Keratinocyte (primary cell): ENCODE measurements around the gene ABCA4. TPM values are rescaled to one million over a fixed set of nuclear protein-coding genes. Genes with fewer than 3 reads are reported as not detected.

ENCODE experiments used
- DNase-seq: peaks from one replicate; pipeline ENCODE4 v3.0.0-alpha.2; 2011; ENCODE audit warnings: low read depth, missing footprints, low spot score
- FAIRE-seq: peaks from 2 replicates; lab custom pipeline; 2011; peaks lifted over from hg19 to GRCh38; lab: Jason Lieb, UNC
- H2AFZ ChIP-seq: 2 replicates; pipeline ENCODE4 v1.6.0; 2012; ENCODE audit warnings: low read length, control low read depth, inconsistent platforms; ENCODE audit not compliant: control insufficient read depth
- H3K27ac ChIP-seq: 2 replicates; pipeline ENCODE4 v1.5.1; 2011; ENCODE audit warnings: low read length; ENCODE audit not compliant: control insufficient read depth, insufficient read depth
- H3K27me3 ChIP-seq: 3 replicates; pipeline ENCODE4 v1.6.0; 2011; ENCODE audit warnings: low read length; ENCODE audit not compliant: control insufficient read depth, insufficient read depth; ENCODE audit errors: extremely low read depth
- H3K36me3 ChIP-seq, 2 experiments: 2 replicates in 1 of 2; 3 replicates in 1 of 2; pipeline ENCODE4 v1.5.1; 2011; ENCODE audit warnings: low read length in 2 of 2, mild to moderate bottlenecking in 1 of 2; ENCODE audit not compliant: control insufficient read depth in 2 of 2, insufficient read depth in 2 of 2; ENCODE audit errors: extremely low read depth in 1 of 2
- H3K4me1 ChIP-seq: 3 replicates; pipeline ENCODE4 v1.5.1; 2011; ENCODE audit warnings: low read length; ENCODE audit not compliant: control insufficient read depth, insufficient read depth; ENCODE audit errors: extremely low read depth
- H3K4me2 ChIP-seq: 3 replicates; pipeline ENCODE4 v1.6.0; 2011; ENCODE audit warnings: low read depth, low read length; ENCODE audit not compliant: control insufficient read depth, insufficient read depth; ENCODE audit errors: extremely low read depth
- H3K4me3 ChIP-seq, 3 experiments: fragments of 200-600 bp in 1 of 3; sonication (generic) in 1 of 3; 2 replicates in 2 of 3; 3 replicates in 1 of 3; pipeline ENCODE4 v1.5.1; 2011 to 2016; ENCODE audit warnings: low read length in 3 of 3, mild to moderate bottlenecking in 3 of 3, control low read depth in 2 of 3, inconsistent platforms in 1 of 3, low read depth in 1 of 3, mixed read lengths in 1 of 3, mixed run types in 1 of 3, moderate library complexity in 1 of 3; ENCODE audit not compliant: control insufficient read depth in 2 of 3, insufficient read depth in 2 of 3; ENCODE audit errors: extremely low read depth in 1 of 3
- H3K79me2 ChIP-seq: 2 replicates; pipeline ENCODE4 v1.6.0; 2012; ENCODE audit warnings: low read length; ENCODE audit not compliant: control insufficient read depth, insufficient read depth
- H3K9ac ChIP-seq: 3 replicates; pipeline ENCODE4 v1.6.0; 2011; ENCODE audit warnings: low read length; ENCODE audit not compliant: control insufficient read depth, insufficient read depth; ENCODE audit errors: extremely low read depth
- H3K9me1 ChIP-seq: 3 replicates; pipeline ENCODE4 v1.6.0; 2011; ENCODE audit warnings: low read length; ENCODE audit not compliant: control insufficient read depth, insufficient read depth; ENCODE audit errors: extremely low read depth
- H3K9me3 ChIP-seq: 2 replicates; pipeline ENCODE4 v1.5.1; 2012; ENCODE audit warnings: low read depth, low read length; ENCODE audit not compliant: control insufficient read depth
- H4K20me1 ChIP-seq: 3 replicates; pipeline ENCODE4 v1.6.0; 2011; ENCODE audit warnings: low read length; ENCODE audit not compliant: control insufficient read depth, insufficient read depth; ENCODE audit errors: extremely low read depth
- CTCF ChIP-seq, 3 experiments: IDR thresholded peaks in 1 of 3; conservative IDR thresholded peaks in 1 of 3; optimal IDR thresholded peaks in 1 of 3; 2 replicates in 2 of 3; 3 replicates in 1 of 3; pipeline versions ENCODE3 to v1.5.1; 2011; ENCODE audit warnings: low read length in 3 of 3, mild to moderate bottlenecking in 3 of 3, moderate library complexity in 2 of 3, control low read depth in 1 of 3, inconsistent platforms in 1 of 3; ENCODE audit not compliant: insufficient read depth in 2 of 3; ENCODE audit errors: extremely low read depth in 1 of 3
- EZH2 ChIP-seq: IDR thresholded peaks from one replicate; pipeline ENCODE4 v1.6.1; 2012; ENCODE audit warnings: inconsistent platforms, mild to moderate bottlenecking, low read length, moderate library complexity
- dilution Hi-C: fragments of 300-500 bp; cut with MboI; formaldehyde crosslinking; loops from one replicate; pipeline ENCODE4 v1.7.0; 2020; ENCODE audit warnings: low sequenced_read_pairs; ENCODE audit not compliant: extremely low pct_ligation_motif_present
- polyA plus RNA-seq, 5 experiments: library from polyadenylated mRNA; depleted of rRNA in 3 of 5; stranded (reverse) in 3 of 5; stranded (forward) in 1 of 5; unstranded in 1 of 5; fragments of >200 nt; gene quantifications; 1 replicate in 1 of 5; 2 replicates in 3 of 5; 3 replicates in 1 of 5; pipeline versions ENCODE4 v1.2.1 to v1.2.3, GENCODE V29; 2011 to 2012; ENCODE audit warnings: missing spikeins in 2 of 5, low read depth in 1 of 5, low replicate concordance in 1 of 5

Gene ABCA4
- polyA plus RNA-seq, 1 donor (not counting 4 experiments of a cell fraction or from before 2014, with no cell fraction given) = 0.04 TPM

- H4K20me1 ChIP-seq = no peaks in the 10 kb centered on the region
- FAIRE-seq (no peak), DNase-seq (peak; percentile 13)
- H3K79me2 ChIP-seq = no peaks in the 10 kb centered on the region
- H3K27ac ChIP-seq = no peak overlapping the region
- peaks cover 7% of the 10 kb centered on the region for H3K27me3 ChIP-seq
- no peaks in the 10 kb centered on the region for H3K36me3 ChIP-seq
- H3K9me1 ChIP-seq = no peaks in the 10 kb centered on the region
- no peaks in the 10 kb centered on the region for H3K9me3 ChIP-seq
- no peak overlapping the region for H3K9ac ChIP-seq
- no peak overlapping the region for H3K4me3 ChIP-seq
- H3K4me2 ChIP-seq = no peak overlapping the region
- no peak overlapping the region for H2AFZ ChIP-seq
- peaks cover 3% of the 10 kb centered on the region for H3K4me1 ChIP-seq
- dilution Hi-C loops = no loop called here
- no peak for TF ChIP-seq EZH2
- no peak for TF ChIP-seq CTCF (optimal IDR thresholded peaks at IDR 0.05 in 1 of 3, IDR thresholded peaks at IDR 0.05 in 1 of 3, conservative IDR thresholded peaks at IDR 0.05 in 1 of 3; ENCODE audit: extremely low read depth in 1 of 3, insufficient read depth in 2 of 3, low read length in 3 of 3)
Observed at GRCh38 chr1:94110946-94111740, 9.8 kb downstream of the ABCA4 start.

GRCh38 chr1:94110021-94110761 lies 10.8 kb downstream of the ABCA4 start:
- dilution Hi-C loops = no loop called here
- Histone ChIP-seq H3K9ac (no peak overlapping the region), H3K4me2 (no peak overlapping the region)

More at GRCh38 chr1:94110021-94110761, 10.8 kb downstream of the ABCA4 start:
- FAIRE-seq = peak; percentile 5
- Histone ChIP-seq H3K9me3 (no peaks in the 10 kb centered on the region), H4K20me1 (no peaks in the 10 kb centered on the region), H3K27ac (no peak overlapping the region), H3K79me2 (no peaks in the 10 kb centered on the region), H2AFZ (no peak overlapping the region), H3K4me3 (no peak overlapping the region), H3K4me1 (peaks cover 3% of the 10 kb centered on the region), H3K9me1 (no peaks in the 10 kb centered on the region), H3K27me3 (peaks cover 5% of the 10 kb centered on the region), H3K36me3 (no peaks in the 10 kb centered on the region)
- TF ChIP-seq CTCF (optimal IDR thresholded peaks at IDR 0.05 in 1 of 3, IDR thresholded peaks at IDR 0.05 in 1 of 3, conservative IDR thresholded peaks at IDR 0.05 in 1 of 3; ENCODE audit: extremely low read depth in 1 of 3, insufficient read depth in 2 of 3, low read length in 3 of 3) (no peak), EZH2 (no peak)
- DNase-seq = no peak
